ENCODE data around the gene HDAC4.

HDAC4 gene

DNA sequence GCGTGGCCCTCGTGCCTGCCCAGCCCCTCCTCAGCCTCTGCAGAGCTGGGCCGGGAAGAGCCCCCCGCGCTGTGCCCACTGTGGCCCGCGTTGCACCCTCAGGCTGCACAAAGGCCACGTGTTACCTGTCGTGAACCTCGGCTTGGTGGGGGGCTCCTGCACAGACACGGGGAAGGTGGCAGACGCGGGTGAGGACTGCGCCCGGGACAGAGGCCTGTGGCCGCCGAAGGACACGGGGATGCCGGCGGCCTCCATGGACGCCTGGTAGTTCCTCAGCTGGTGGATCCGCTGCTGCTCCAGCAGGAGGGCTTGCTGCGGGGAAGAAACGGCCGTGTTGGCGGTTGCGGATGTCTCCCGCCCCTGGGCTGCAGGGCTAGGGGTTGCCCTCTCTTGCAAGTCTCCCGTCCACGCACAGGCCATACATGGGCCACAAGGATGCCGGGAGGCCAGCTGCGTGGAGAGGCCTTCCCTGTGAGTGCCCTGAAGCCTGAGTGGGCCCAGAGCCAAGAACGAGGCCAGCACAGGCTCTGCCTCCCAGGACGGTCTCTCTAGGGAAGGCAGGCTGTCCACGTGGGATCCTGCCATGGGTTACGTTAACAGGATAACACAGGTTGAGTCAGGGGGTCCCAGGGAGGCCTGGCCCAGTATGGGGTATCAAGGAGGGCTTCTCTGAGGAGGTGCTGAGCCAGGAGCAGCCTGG, 289.3 kb downstream of the HDAC4 start:
- no peak for DNase-seq

DNA sequence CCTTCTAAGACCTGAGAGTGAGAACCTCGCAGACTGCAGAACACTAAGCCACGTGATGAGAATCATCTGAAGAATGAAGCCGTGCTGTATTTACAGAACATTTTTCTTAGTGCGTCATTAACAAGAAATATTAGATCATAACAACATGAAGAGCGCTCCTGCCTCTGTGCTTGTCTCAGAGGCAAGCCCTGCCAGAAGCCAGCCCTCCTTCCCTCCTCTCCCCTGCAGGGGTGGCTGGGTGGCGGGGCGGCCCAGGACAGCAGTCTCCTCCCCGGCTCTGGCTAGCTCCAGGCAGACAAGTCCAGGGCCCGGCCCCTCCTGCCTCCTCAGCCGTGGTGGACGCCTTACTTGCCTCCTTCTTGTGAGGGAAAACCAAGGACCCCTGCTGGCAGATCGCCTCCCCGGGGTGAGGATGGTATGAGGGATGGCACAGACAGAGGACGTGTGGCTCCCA, 290.2 kb downstream of the HDAC4 start:
- DNase-seq = no peak

DNA sequence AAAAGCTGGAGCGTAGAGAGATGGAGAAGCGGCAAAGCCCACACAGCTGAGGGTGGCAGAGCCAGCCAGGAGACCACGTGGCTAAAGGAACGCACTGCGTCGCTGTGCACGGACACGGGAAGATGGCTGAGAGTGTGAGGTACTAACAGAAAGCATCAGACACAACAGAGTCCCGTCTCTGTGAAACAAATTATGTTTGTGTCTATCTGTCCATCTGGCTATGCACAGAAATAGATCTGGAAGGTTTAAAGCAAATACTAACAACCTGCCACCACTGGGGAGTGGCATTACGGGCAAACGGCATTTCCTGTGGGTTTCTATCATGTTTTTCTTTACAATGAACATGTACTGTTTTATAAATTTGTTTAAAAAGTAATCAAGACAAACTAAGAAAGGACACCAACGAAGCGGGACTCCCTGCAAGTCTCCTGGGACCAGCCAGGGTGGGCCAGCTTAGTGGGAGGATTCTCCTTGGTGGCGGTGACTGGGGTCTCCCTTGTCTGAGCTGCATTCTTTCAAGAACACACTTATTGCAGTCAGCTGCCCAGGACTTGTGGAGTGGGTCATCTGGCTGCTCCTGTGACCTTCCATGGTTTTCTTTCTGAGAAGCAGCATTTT, 290.8 kb downstream of the HDAC4 start:
- DNase-seq = no peak

DNA sequence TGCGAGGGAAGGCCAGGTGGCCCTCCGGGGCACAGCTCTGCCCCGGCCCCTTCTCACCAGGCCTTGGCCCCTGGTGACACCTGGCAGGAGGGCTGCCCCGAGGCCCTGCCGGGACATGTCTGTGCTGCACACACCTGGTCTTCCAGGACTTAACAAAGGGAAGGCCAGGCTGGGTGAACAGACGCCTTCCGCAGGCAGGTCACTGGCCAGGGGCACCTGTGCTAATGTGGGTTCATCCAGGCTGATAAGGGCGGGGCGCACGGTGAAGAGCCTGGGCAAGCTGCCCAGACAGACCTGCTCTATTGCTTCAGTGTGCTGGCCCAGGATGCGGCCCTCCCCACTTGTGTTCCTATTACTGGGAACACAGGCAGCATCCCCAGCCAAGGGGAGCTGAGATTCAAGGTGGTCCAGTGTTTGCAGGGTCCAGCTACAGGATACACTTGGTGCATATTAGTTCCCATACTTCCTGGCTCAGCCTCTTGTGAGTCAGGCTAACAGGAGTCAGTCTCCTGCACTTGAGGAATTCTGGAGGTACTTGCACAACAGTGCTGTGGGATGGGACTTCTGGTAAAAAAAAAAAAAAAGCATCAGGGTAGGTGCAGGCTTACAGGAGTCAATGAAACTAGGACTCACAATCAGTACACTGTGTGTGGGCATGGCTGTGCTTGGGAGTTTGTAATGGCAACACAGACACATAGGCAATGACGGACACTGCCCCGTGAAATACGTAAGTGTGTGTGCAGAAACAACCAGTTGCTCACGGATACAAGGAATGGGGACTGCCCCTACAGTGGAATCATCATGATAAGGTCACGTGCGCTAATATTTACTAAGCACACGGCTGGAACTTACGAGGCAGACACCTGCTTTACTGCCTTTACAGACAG, 291.5 kb downstream of the HDAC4 start:
- DNase-seq = no peak

DNA sequence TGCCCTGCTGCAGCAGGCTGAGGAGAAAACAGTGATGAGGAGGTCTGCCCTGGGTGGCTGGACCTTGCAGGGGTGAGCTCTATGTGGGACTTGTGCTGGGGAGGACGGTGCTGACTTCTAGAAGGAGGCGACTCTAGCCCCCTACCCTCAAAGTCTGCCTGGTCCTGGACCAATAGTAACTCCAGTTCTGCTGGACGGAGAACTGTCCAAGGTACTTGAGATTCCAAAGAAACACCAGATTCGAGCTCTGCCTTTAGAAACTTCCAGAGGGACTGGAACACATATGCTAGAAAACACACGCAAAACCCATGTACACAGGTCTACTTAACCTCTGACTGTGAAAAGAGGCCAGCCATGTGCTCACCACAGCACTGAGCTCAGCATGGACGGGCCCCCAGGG, 292.4 kb downstream of the HDAC4 start:
- no peak for DNase-seq

DNA sequence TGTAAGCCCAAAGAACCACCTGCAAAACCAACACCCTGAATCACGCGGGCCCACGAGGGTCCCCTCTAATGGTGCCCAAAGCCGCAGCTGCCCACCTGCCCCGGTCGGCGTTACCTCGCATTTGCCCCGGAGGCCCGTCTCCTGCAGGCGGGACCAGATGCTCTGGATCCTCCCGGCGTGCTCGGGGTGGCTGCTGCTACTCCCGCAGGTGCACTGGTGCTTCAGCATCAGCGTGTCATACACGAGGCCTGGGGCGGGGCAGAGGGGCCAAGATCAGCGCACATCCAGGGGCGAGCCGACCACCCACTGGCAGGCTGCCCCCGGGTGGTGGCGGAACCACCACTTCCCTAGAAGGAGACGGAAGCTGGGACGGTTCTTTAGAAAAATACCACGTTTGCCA, 292.9 kb downstream of the HDAC4 start:
- no peak for DNase-seq

DNA sequence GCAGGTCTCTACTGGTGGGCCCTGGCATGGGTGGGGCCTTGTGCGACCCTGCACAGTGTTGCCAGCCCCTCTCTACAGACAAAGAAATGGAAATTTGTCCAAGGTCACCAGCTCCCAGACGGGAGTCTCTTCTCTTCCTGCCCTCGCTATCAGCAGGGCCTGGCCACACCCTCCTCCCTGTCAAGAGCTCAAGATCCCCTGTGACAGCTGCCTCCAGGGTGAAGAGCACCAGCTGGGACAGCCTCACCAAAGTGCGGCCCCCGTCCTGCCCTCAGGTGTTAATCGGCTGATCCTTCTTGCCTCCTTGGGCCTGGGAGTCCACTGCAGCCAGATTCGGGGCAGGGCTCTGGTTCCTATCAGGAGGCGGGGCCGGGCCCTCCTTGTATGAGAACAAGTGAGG, 293.9 kb downstream of the HDAC4 start:
- DNase-seq = no peak

DNA sequence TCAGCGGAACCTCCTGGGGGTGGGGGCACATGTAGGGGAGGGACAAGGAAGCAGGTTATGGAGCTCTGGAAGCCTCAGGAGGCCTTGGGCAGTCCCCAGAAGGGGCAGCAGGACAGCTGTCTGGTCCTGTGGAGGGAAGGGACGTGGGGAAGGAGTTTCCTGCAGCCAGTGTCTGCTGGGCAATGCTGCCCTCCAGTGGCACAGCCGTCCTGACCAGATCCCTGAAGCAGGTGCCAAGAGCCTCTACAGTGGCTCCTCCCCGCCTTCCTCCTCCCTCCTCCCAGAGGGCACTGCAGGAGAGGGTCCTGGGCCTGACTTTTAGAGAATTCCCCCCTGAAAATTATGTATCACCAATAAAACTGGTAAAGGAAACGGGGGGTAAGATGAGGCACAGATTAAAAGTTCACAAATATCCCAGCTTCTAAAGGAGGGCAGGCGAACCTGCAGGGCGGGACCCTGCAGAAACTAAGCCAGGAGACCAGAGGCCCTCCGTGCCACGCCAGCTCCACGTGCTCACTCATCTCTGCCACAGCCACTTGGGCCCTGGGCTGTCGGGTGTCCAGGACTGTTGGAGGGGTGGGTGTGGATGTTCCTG, 294.4 kb downstream of the HDAC4 start:
- DNase-seq = no peak

DNA sequence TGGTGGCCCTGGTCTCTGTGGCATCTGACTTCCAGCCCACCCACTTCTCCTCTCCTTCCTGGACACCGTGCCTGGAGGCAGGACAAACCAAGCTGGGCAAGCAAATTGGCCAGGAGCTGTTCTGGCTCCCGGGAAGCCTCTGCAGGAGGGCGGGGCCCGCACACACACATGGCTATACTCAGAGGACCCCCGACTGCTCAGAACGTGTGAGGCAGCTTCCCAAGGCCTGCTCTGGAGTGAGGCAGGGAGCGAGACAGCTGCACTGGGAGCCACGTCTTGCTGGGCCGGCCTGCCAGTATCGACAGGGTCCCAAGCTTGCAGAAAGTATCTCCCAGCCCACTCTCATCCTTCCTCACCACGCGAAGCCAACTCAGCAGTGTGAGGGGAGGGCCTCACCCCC, 295.6 kb downstream of the HDAC4 start:
- DNase-seq = no peak

DNA sequence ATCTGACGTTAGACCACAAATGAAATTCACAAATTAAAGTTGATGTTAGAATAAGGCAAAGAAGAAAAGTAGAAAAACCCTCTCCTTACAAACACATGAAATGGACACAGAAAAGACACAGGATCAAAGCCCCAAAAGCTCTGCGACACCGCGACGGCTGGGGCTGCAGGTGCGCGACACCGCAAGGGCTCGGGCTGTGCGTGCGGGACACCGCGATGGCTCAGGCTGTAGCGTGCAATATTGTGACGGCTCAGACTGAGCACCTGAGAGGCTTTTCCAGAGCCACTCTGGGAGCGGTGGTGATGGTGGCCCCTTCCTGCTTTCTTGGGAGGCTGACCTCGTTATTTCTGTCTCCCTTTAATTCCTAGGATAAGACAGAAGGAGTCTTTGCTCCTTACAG, 296.0 kb downstream of the HDAC4 start:
- no peak for DNase-seq

DNA sequence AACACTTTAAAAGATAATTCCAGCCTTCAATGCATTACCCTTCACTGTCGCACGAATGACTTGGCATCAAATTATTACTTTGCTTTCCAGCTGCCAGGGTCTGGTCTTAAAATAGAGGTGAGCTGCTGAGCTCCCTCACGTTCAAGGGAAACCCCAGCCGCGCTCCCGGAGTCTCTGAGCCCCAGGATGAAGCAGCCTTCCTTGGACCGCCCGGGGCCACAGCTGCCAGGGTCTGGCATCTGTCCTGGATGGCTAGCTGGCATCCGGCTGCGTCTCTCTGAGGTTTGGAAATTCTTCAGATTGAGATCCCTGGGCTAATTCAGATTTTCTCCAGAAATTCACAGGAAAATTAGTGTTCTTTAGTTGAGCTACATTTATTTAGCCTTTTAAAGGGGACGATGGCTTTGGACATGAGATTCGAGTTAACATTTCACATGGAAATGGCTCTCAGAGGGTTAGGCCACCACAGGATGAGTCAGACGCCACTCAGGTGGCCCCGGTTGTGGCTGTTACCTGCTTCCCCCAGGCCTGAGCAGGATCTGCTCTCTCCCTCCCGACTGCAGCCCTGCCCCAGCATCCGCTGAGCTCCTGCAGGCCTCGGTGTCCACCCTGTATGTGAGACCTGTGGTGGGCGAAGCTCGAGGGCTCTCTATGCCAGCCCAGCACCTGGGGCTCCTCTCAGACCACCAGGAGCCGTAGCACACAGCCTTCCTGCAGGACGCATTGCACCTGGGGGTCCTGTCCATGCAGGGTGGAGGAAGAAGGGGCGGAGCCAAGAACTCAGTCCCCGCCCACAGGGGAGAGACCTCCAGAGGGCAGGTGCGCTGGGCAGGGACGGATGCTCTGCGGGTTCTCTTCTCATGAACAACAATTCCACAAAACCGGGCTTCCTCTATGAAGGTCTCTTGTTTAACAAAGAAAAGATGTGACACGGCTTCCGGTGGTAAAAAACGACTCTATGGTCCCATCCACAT, 297.4 kb downstream of the HDAC4 start:
- DNase-seq = no peak

DNA sequence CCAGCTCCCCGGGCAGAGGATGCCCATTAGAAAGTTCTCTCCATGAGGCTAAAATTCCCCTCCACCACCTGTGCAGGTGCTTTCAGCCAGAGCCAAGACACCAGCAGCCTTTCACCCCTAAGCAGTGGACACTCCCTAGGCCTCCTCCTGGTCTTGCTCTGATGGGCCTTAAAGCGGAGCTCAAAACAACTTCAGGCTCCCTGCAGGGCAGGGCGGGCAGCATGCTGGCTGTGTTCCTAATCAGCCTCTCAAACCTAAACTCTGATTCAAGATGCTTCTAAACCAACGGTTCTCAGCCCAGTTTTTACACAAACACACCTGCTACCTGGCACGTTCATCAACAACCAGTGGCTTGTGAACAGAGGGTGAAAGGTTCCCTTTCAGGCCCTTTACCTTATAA, 298.6 kb downstream of the HDAC4 start:
- no peak for DNase-seq

DNA sequence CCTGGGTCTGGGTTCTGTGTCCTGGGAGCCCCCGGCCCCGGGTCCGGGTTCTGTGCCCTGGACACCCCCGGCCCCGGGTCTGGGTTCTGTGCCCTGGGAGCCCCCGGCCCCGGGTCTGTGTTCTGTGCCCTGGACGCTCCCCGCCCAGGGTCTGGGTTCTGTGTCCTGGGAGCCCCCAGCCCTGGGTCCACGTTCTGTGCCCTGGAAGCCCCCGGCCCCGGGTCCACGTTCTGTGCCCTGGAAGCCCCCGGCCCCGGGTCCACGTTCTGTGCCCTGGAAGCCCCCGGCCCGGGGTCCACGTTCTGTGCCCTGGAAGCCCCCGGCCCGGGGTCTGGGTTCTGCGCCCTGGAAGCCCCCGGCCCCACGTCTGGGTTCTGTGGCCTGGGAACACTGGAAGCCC, 299.0 kb downstream of the HDAC4 start:
- no peak for DNase-seq

DNA sequence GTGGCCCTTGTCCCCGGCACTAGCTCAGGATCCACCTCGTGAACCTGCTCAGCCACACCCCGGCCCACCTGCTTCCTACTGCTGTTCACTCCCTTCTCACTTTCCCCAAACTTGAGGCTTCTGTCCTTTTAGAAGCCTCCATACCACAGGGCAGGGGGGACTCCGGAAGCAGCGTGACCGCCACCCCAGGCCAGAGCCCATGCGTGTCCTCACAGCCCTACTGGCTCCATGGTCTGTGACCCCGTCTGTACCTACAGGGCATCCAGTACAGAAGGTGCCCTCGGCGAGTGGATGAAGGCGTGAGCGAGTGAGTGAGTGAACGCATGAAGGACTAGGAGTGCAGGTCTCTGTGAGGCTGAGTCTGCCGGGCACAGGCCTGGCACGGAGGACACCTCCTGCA, 299.7 kb downstream of the HDAC4 start:
- DNase-seq = no peak

DNA sequence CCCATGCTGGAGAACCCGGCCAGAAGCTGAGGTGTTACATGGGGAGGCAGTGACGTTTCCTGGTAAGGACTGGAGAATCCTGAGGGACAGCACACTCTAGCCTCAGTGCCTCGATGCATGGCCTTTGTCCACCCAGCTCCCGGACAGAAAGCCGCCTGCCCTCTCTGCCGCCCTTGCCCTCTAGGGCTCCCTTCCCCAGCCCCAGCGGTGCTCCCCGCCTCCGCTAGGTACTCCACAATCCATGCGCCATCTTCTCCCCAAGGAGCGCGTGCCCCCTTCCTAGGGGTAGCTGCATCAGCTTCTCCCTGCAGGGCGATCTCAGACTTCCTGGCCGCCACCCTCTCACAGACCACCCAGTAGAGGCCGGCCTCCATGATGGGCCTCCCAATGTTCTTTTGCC, 301.3 kb downstream of the HDAC4 start:
- no peak for DNase-seq

DNA sequence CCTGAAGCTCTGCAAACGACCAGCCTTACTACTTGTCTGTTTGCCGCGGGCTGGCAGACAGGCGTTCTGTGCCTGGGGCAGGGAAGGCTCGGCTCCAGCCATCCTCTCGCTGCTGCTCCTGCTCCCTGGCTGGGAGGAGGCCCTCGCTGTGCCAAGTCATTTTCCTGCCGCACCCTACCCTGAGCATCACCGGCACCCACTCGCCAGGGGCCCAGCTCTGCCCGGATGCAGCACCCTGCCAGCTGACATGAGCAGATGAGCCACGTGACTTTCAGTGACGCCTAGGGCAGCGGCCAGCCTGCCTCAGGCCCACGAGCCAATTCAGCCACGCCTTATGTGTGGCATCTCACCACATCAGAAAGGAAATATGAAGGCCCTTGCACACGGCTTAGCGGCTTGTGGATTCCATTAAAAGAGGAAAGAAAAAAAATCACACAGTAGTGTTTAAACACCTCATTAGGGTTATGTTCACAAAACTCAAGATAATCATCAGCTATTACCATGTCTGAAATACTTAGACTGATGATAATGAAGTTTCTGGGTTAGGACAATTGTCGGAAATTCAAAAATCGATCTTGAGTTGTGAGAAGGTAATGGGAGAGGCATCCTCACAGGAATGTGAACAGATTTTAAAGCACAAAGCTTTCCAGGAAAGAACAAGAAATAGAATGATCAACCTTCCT, 302.4 kb downstream of the HDAC4 start:
- DNase-seq = no peak

DNA sequence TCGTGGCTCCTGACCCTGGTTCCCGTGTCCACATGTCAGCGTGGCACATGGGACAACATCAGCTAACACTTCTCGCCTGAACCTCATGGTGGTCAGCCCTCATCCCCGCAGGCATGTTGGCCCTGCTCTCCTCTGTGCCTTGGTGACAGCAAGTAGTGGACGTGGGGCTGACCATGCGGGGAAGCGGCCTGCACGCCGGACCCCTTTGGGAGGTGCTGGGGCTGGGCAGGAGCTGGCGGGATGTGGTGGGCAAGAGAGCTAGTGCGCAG, 303.5 kb downstream of the HDAC4 start:
- DNase-seq = no peak

DNA sequence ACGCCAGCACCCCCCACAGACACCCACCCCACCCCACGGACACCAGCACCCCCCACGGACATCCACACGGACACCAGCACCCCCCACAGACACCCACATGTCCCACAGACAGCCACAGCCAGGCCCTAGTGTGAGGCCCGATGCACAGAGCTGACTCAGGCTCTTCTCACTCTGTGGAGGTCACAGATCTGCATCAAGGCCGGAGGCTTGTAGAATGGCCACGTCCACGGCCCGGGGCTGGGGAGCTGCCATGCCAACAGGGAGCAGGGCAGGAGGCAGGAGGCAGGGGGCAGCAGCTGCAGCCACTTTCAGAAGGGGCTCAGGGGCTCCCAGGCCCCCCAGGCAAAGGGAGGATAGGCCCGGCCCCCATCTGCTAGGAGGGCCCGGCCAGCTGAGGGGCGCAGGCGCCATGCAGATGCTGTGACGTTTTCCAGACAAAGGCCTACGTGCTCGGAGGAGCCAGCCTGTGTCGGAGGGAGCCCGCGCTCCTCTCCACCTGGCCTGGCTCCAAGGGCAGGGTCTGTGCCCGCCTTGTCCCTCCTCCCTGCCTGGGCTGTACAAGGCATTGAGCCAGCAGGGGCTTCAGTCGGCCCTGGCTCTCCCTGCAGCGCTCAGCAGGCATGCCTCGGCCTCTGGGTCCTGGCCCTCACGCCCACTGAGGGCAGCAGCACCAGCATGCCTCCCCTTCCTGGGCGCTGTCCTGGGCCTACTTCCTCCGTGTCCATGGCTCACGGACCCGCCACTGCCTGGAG, 304.0 kb downstream of the HDAC4 start:
- DNase-seq = no peak

DNA sequence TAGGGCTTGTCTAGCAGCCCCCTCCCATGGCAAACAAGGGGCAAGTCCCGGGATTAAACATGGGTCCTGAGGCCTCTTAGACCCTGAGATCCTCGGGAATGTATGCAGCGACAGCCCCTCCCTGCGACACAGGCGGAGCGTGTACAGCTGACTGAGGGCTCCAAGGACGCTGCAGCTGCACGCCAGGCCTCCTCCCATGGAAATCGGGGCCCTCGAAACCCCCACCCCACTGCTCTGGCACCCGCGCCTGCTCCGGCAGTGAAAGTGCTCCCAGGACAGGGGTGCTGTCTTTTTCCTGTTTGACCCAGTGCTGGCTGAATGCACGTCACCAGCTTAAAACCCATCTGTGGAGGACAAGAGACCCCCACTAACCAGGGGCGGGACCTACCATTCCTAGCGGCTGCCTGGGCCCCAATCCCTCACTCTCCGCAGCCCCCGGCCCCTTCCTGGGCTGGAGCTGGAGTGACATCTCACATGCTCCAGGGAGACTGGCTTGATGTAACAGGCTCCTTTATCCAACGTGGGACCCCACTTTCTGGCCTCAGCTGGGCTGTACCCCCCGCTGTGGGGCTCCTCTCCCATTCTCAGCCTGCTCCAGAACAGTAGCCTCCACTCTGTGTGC, 305.2 kb downstream of the HDAC4 start:
- DNase-seq = no peak

DNA sequence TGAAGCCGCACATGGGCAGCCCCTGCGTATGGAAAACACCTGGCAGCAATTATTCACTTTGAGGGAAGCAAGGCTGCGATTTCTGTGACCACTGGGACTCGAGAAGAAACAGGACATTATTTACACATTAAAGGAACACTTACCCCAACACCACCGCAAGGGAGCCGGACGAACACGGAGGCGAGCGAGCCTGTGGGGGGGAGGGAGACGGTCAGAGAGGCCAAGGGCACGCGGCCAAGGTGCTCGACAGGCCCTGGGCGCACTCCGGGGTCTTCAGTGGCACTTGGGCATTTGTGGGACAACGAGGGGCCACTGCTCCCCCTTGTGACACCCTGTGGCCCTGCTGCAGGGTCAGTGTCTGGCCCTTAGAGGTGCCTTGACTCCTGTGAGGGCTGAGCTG, 306.0 kb downstream of the HDAC4 start:
- no peak for DNase-seq

DNA sequence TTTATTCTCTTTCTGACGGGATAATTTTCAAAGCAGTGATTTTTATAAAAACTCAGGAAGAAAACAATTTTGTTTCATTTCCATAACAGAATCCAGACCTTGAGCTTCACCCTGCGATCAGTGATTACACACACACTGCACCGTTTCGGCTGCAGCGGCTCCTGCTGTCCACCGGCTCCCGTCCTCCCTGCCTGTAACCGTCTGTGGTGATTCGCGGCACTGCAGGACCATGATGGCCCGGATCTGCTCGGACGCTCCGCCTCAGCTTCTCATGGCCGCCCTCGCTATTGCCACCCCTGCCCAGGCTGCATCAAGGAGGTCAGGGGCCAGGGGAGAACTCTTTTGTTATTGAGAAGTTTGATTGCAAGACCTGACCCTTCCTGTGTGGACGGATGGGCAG, 306.9 kb downstream of the HDAC4 start:
- DNase-seq = no peak
